Measurements from ENCODE around the gene KLC1. TPM values are rescaled to one million over a fixed set of nuclear protein-coding genes. Genes with fewer than 3 reads are reported as not detected.
"Not testable (repeated sequence)": the region's sequence is repeated elsewhere in the genome, so short reads cannot be mapped to it uniquely, and the experiment has no call there.

KLC1 gene
- total and polyA plus RNA-seq, 10 of the 15 experiments (the other 5 are each of a cell fraction or from before 2014, with no cell fraction given), result 5.5 to 137 (median 76.1) TPM

DNA sequence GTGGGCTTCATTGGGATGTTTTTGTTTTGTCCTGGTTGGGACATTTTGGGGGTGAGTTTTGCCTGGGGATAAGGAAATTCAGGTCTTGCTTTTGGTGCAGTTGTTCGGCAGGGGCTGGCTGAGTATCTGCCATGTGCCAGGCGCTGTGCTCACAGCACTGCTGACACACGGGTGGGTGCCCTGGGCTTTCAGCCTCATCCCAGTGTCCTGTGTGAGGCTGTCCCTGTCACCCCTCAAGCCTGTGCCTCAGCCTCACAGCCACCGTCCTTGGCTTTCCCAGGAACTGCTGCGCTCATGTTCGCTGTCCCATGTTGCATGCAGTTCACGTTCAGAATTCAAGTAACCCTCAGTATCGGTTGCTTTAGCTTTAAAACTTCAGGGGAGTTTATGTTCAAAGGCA is 61.3 kb downstream of the KLC1 start:
- Histone ChIP-seq H3K9me3 (replicated peaks; ENCODE audit: control insufficient read depth, insufficient read depth, low read length) (no peaks in the 10 kb centered on the region), H3K27me3 (replicated peaks in 1 of 2; ENCODE audit: control insufficient read depth in 2 of 2, insufficient read depth in 2 of 2, low read length in 1 of 2) (no peaks in the 10 kb centered on the region), H3K9ac (ENCODE audit: control insufficient read depth, insufficient read depth, low read length) (peak overlapping the region; percentile 51), H3K4me2 (ENCODE audit: control insufficient read depth, insufficient read depth) (peak overlapping the region; percentile 86), H4K20me1 (ENCODE audit: control insufficient read depth, insufficient read depth) (no peaks in the 10 kb centered on the region), H2AFZ (ENCODE audit: control insufficient read depth, low read depth, low read length) (no peak overlapping the region), H3K79me2 (ENCODE audit: control insufficient read depth, insufficient read depth, low read length) (peaks cover 11% of the 10 kb centered on the region), H3K36me3 (ENCODE audit: control insufficient read depth in 2 of 2, insufficient read depth in 2 of 2, low read length in 1 of 2) (peaks cover 11 to 29% of the 10 kb centered on the region in 2 experiments), H3K4me1 (ENCODE audit: control insufficient read depth, insufficient read depth, low read length) (peaks cover 38% of the 10 kb centered on the region), H3K27ac (ENCODE audit: control insufficient read depth, insufficient read depth) (peak overlapping the region; percentile 97), H3K4me3 (peak overlapping the region; percentile 43; the same call in 1 of the 2 replicates)
- SMC1A ChIA-PET (ENCODE audit: uncharacterized antibody, unreplicated experiment), result no interaction called here
- no peak for FAIRE-seq
- no peak for DNase-seq (ENCODE audit: low read depth, low spot score)
- in situ Hi-C loops (cut with MboI) (no loop called here), intact Hi-C loops (cut with micrococcal nuclease; ENCODE audit: unreplicated experiment) (no loop called here)
- POLR2A ChIA-PET, result interaction anchor here (1.0 to 1.2 kb wide), 3 partner anchors 25 to 126 kb away, joined by 3 to 5 read pairs (median 3); partner anchors contain the start of genes XRCC3 and ZFYVE21
- TSS peak; percentile 27 for BruUV-seq (replicated peaks)
- peak; percentile 43 for TF ChIP-seq POLR2A (IDR thresholded peaks at IDR 0.05; ENCODE audit: low read depth, low read length)
- TF ChIP-seq, protein P1, sequence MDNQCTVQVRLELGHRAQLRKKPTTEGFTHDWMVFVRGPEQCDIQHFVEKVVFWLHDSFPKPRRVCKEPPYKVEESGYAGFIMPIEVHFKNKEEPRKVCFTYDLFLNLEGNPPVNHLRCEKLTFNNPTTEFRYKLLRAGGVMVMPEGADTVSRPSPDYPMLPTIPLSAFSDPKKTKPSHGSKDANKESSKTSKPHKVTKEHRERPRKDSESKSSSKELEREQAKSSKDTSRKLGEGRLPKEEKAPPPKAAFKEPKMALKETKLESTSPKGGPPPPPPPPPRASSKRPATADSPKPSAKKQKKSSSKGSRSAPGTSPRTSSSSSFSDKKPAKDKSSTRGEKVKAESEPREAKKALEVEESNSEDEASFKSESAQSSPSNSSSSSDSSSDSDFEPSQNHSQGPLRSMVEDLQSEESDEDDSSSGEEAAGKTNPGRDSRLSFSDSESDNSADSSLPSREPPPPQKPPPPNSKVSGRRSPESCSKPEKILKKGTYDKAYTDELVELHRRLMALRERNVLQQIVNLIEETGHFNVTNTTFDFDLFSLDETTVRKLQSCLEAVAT (IDR thresholded peaks at IDR 0.05), result peak; percentile 81
- TF ChIP-seq CREB1 (IDR thresholded peaks at IDR 0.05; ENCODE audit: low read depth), result no peak
- no peak for ATAC-seq
- RAD21 ChIA-PET (ENCODE audit: unreplicated experiment), result interaction anchor here (1.2 to 1.6 kb wide), 2 partner anchors 13 to 25 kb away, joined by 3 to 4 read pairs; partner anchors contain the start of genes XRCC3 and ZFYVE21
- CTCF ChIA-PET, result interaction anchor here (1.3 kb wide), 1 partner anchor 10 kb away, joined by 5 read pairs; no protein-coding TSS in a partner anchor
- WGBS (ENCODE audit: insufficient coverage, insufficient replicate concordance, low lambda C conversion rate, missing lambda C conversion rate), result 88% methylated on average over 8 of the region's 8 CpGs

DNA sequence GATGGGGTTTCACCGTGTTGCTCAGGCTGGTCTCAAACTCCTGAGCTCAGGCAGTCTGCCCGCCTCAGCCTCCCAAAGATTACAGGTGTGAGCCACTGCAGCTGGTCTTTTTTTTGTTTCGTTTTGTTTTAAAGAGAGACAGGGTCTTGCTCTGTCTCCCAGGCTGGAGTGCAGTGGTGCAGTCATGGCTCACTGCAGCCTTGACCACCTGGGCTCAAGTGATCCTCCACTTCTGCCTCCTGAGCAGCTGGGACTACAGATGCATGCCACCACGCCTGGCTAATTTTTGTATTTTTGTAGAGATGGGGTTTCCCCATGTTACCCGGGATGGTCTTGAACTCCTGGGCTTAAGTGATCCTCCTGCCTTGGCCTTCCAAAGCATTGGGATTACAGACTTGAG is 62.6 kb downstream of the KLC1 start:
- ChIA-PET SMC1A (ENCODE audit: uncharacterized antibody, unreplicated experiment) (interaction anchor here (0.5 to 1.0 kb wide), 4 partner anchors 62 to 245 kb away, joined by 3 read pairs; no protein-coding TSS in a partner anchor), CTCF (interaction anchor here (0.8 to 1.4 kb wide), 4 partner anchors 9 to 386 kb away, joined by 3 to 6 read pairs (median 4); no protein-coding TSS in a partner anchor), RAD21 (ENCODE audit: unreplicated experiment) (interaction anchor here (0.7 to 1.6 kb wide), 3 partner anchors 11 to 1923 kb away, joined by 3 to 4 read pairs (median 4); partner anchors contain the start of genes XRCC3 and ZFYVE21), POLR2A (interaction anchor here (0.6 to 0.9 kb wide), 3 partner anchors 24 to 987 kb away, joined by 3 to 4 read pairs (median 4); partner anchors contain the start of genes XRCC3 and ZFYVE21)
- 0% methylated on average over 5 of the region's 5 CpGs for WGBS (ENCODE audit: insufficient coverage, insufficient replicate concordance, low lambda C conversion rate, missing lambda C conversion rate)
- FAIRE-seq; in situ Hi-C loops (cut with MboI); H3K27me3 ChIP-seq (replicated peaks in 1 of 2; ENCODE audit: control insufficient read depth in 2 of 2, insufficient read depth in 2 of 2, low read length in 1 of 2); BruUV-seq (replicated peaks); H3K9me3 ChIP-seq (replicated peaks; ENCODE audit: control insufficient read depth, insufficient read depth, low read length); intact Hi-C loops (cut with micrococcal nuclease; ENCODE audit: unreplicated experiment); H3K9ac ChIP-seq (ENCODE audit: control insufficient read depth, insufficient read depth, low read length); H4K20me1 ChIP-seq (ENCODE audit: control insufficient read depth, insufficient read depth); H3K4me3 ChIP-seq; H2AFZ ChIP-seq (ENCODE audit: control insufficient read depth, low read depth, low read length): not testable (repeated sequence)
- Histone ChIP-seq H3K4me1 (ENCODE audit: control insufficient read depth, insufficient read depth, low read length) (peaks cover 38% of the 10 kb centered on the region), H3K36me3 (ENCODE audit: control insufficient read depth in 2 of 2, insufficient read depth in 2 of 2, low read length in 1 of 2) (peaks cover 9 to 18% of the 10 kb centered on the region in 2 experiments), H3K79me2 (ENCODE audit: control insufficient read depth, insufficient read depth, low read length) (peaks cover 11% of the 10 kb centered on the region), H3K27ac (ENCODE audit: control insufficient read depth, insufficient read depth) (peak overlapping the region; percentile 97), H3K4me2 (ENCODE audit: control insufficient read depth, insufficient read depth) (peak overlapping the region; percentile 86)
- TF ChIP-seq TCF3 (IDR thresholded peaks at IDR 0.05; ENCODE audit: borderline replicate concordance, insufficient read depth, low read depth, low read length) (peak; percentile 51; the same call in 1 of the 2 replicates), IKZF2 (IDR thresholded peaks at IDR 0.05) (peak; percentile 50 to 68; a peak in 3 of 4 replicates), PAX5 (IDR thresholded peaks at IDR 0.05; ENCODE audit: borderline replicate concordance, low read depth, low read length) (peak; percentile 77; the same call in 1 of the 2 replicates), TCF12 (IDR thresholded peaks at IDR 0.05; ENCODE audit: low read depth, low read length) (peak; percentile 67; the same call in 1 of the 2 replicates), NR2F1 (conservative IDR thresholded peaks at IDR 0.05) (peak; percentile 47; the same call in 1 of the 2 replicates), RUNX3 (IDR thresholded peaks at IDR 0.05; ENCODE audit: low read length) (0 out of 2 replicates have a peak, but pooled peaks have one; percentile 9), IKZF1 (conservative IDR thresholded peaks at IDR 0.05) (peak; percentile 47; the same call in 1 of the 2 replicates), EED (IDR thresholded peaks at IDR 0.05; ENCODE audit: low read depth) (peak; percentile 56; the same call in 1 of the 2 replicates), BHLHE40 (IDR thresholded peaks at IDR 0.05; ENCODE audit: borderline replicate concordance in 1 of 2, low read depth in 2 of 2, low read length in 1 of 2) (peak in 1 of 2 experiments; percentile 48; a peak in 1 of 4 replicates)
- TF ChIP-seq, protein P2, sequence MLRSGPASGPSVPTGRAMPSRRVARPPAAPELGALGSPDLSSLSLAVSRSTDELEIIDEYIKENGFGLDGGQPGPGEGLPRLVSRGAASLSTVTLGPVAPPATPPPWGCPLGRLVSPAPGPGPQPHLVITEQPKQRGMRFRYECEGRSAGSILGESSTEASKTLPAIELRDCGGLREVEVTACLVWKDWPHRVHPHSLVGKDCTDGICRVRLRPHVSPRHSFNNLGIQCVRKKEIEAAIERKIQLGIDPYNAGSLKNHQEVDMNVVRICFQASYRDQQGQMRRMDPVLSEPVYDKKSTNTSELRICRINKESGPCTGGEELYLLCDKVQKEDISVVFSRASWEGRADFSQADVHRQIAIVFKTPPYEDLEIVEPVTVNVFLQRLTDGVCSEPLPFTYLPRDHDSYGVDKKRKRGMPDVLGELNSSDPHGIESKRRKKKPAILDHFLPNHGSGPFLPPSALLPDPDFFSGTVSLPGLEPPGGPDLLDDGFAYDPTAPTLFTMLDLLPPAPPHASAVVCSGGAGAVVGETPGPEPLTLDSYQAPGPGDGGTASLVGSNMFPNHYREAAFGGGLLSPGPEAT (IDR thresholded peaks at IDR 0.05; ENCODE audit: low read depth), result 0 out of 2 replicates have a peak, but pooled peaks have one; percentile 48
- DNase-seq (ENCODE audit: low read depth, low spot score), result peak; percentile 31
- peak; percentile 77 for ATAC-seq

Measured in GM12878 (cell line).